Endothelial cell of umbilical vein (primary cell): ENCODE results near the gene LINGO4. TPM values are rescaled to one million over a fixed set of nuclear protein-coding genes. Genes with fewer than 3 reads are reported as not detected.

Experiments used
- BruUV-seq: library from RNA; stranded (reverse); fragments of 400-500 nt; replicated peaks from 2 replicates; lab custom pipeline; 2021; lab: Mats Ljungman, UMichigan
- CTCF ChIA-PET: fragments of 300-600, 350-600 bp; sonication (Branson Sonifier 250); formaldehyde crosslinking; loops from one replicate; lab custom pipeline; 2021; ENCODE audit warnings: antibody characterized with exemption, inconsistent platforms; lab: Charles Lee
- POLR2A ChIA-PET: fragments of 300-600, 350-600 bp; sonication (Branson Sonifier 250); formaldehyde crosslinking; loops from one replicate; lab custom pipeline; 2021; ENCODE audit warnings: antibody characterized with exemption, inconsistent platforms; lab: Charles Lee
- DNase-seq: peaks from one replicate; pipeline ENCODE4 v3.0.0-alpha.2; 2011; ENCODE audit warnings: low read depth, low spot score
- FAIRE-seq: peaks from 2 replicates; lab custom pipeline; 2011; peaks lifted over from hg19 to GRCh38; lab: Jason Lieb, UNC
- H2AFZ ChIP-seq: 2 replicates; pipeline ENCODE4 v1.6.0; 2012; ENCODE audit warnings: low read depth, low read length, control low read depth, inconsistent platforms
- H3K27ac ChIP-seq: 2 replicates; pipeline ENCODE4 v1.5.1; 2011; ENCODE audit warnings: low read depth, mild to moderate bottlenecking, control low read depth, low read length, moderate library complexity; ENCODE audit not compliant: insufficient read depth
- H3K27me3 ChIP-seq, 2 experiments: 2 replicates each; pipeline versions ENCODE4 v1.6.0 to v1.6.1; 2011; ENCODE audit warnings: low read length in 2 of 2, mixed read lengths in 1 of 2; ENCODE audit not compliant: control insufficient read depth in 2 of 2, insufficient read depth in 2 of 2
- H3K36me3 ChIP-seq, 2 experiments: 2 replicates in 1 of 2; 3 replicates in 1 of 2; pipeline ENCODE4 v1.5.1; 2011; ENCODE audit warnings: low read length in 2 of 2, mild to moderate bottlenecking in 1 of 2, moderate library complexity in 1 of 2; ENCODE audit not compliant: control insufficient read depth in 2 of 2, insufficient read depth in 2 of 2; ENCODE audit errors: extremely low read depth in 1 of 2
- H3K4me1 ChIP-seq: 3 replicates; pipeline ENCODE4 v1.5.1; 2011; ENCODE audit warnings: mild to moderate bottlenecking, low read length; ENCODE audit not compliant: control insufficient read depth, insufficient read depth; ENCODE audit errors: extremely low read depth
- H3K4me2 ChIP-seq: 2 replicates; pipeline ENCODE4 v1.6.1; 2011; ENCODE audit warnings: low read length, control low read depth, mixed read lengths; ENCODE audit not compliant: insufficient read depth
- H3K4me3 ChIP-seq, 3 experiments: fragments of 200-600 bp in 1 of 3; sonication (generic), shearing (Covaris generic) in 1 of 3; replicated peaks in 1 of 3; 2 replicates each; pipeline ENCODE4 v1.5.1; 2011 to 2016; ENCODE audit warnings: control low read depth in 3 of 3, low read length in 3 of 3, mild to moderate bottlenecking in 2 of 3, inconsistent platforms in 1 of 3, low read depth in 1 of 3, moderate library complexity in 1 of 3; ENCODE audit not compliant: insufficient read depth in 1 of 3
- H3K79me2 ChIP-seq: 2 replicates; pipeline ENCODE4 v1.6.0; 2012; ENCODE audit warnings: low read length, inconsistent platforms; ENCODE audit not compliant: control insufficient read depth, insufficient read depth
- H3K9ac ChIP-seq: replicated peaks from 2 replicates; pipeline ENCODE3; 2011; ENCODE audit warnings: low read length, control low read depth; ENCODE audit not compliant: insufficient read depth; ENCODE audit errors: extremely low read depth
- H3K9me1 ChIP-seq: replicated peaks from 3 replicates; pipeline ENCODE4 v1.6.0; 2011; ENCODE audit warnings: mild to moderate bottlenecking, low read length; ENCODE audit not compliant: control insufficient read depth, insufficient read depth; ENCODE audit errors: extremely low read depth
- H3K9me3 ChIP-seq: replicated peaks from 2 replicates; pipeline ENCODE4 v1.5.1; 2012; ENCODE audit warnings: low read length, inconsistent platforms; ENCODE audit not compliant: control insufficient read depth, insufficient read depth
- H4K20me1 ChIP-seq: replicated peaks from 2 replicates; pipeline ENCODE3; 2011; ENCODE audit warnings: mild to moderate bottlenecking, low read length; ENCODE audit not compliant: control insufficient read depth, insufficient read depth; ENCODE audit errors: extremely low read depth
- EZH2 ChIP-seq: IDR thresholded peaks from 2 replicates; pipeline ENCODE4 v1.6.1; 2012; ENCODE audit warnings: borderline replicate concordance, low read depth, mild to moderate bottlenecking, moderate library complexity, low read length, inconsistent platforms; ENCODE audit not compliant: severe bottlenecking
- GATA2 ChIP-seq: IDR thresholded peaks from 2 replicates; pipeline ENCODE4 v1.7.0; 2011; ENCODE audit warnings: low read depth, mild to moderate bottlenecking, moderate library complexity, mixed read lengths, low read length; ENCODE audit not compliant: insufficient read length, insufficient read depth
- JUN ChIP-seq: IDR thresholded peaks from 2 replicates; pipeline ENCODE4 v1.6.1; 2011; ENCODE audit warnings: borderline replicate concordance, low read depth; ENCODE audit not compliant: insufficient read length, insufficient read depth
- POLR2A ChIP-seq: IDR thresholded peaks from 2 replicates; pipeline ENCODE4 v1.6.1; 2012; ENCODE audit warnings: low read depth, mild to moderate bottlenecking, control low read depth, low read length
- POLR2AphosphoS5 ChIP-seq: IDR thresholded peaks from 2 replicates; pipeline ENCODE4 v1.6.1; 2012; ENCODE audit warnings: low read depth, mild to moderate bottlenecking, control low read depth, low read length, moderate library complexity; ENCODE audit not compliant: insufficient read depth
- dilution Hi-C: fragments of 300-500 bp; cut with MboI; formaldehyde crosslinking; loops from one replicate; pipeline ENCODE4 v1.15.0; 2019; ENCODE audit warnings: low sequenced_read_pairs; ENCODE audit not compliant: extremely low pct_ligation_motif_present
- intact Hi-C: fragments of 100-400 bp; cut with micrococcal nuclease; formaldehyde crosslinking; loops from one replicate; pipeline ENCODE4 v1.10.0; 2022
- polyA plus RNA-seq, 4 experiments: library from polyadenylated mRNA; depleted of rRNA in 3 of 4; stranded (reverse) in 3 of 4; unstranded in 1 of 4; fragments of >200 nt; gene quantifications; 2 replicates each; pipeline versions ENCODE4 v1.2.1 to v1.2.3, GENCODE V29; 2011 to 2012; ENCODE audit warnings: missing spikeins in 1 of 4
- total RNA-seq: library from RNA; stranded (reverse); gene quantifications from 2 replicates; pipeline ENCODE4 v1.2.3, GENCODE V29; 2021
- TF ChIP-seq, protein P1 (sequence below): IDR thresholded peaks from 2 replicates; pipeline ENCODE4 v1.6.1; 2011; ENCODE audit not compliant: insufficient read depth, insufficient read length
- TF ChIP-seq, protein P2 (sequence below), 2 donors: IDR thresholded peaks; 1 replicate in 1 of 2; 2 replicates in 1 of 2; pipeline ENCODE4 v1.5.1; 2011; ENCODE audit warnings: low read length in 2 of 2, mild to moderate bottlenecking in 2 of 2, moderate library complexity in 2 of 2, control low read depth in 1 of 2, inconsistent platforms in 1 of 2, low read depth in 1 of 2; ENCODE audit not compliant: insufficient read depth in 1 of 2; ENCODE audit errors: extremely low read depth in 1 of 2

LINGO4 gene
- total and polyA plus RNA-seq, 2 donors (not counting 3 experiments of a cell fraction or from before 2014, with no cell fraction given) = not detected

- Histone ChIP-seq H3K9ac (no peak overlapping the region), H4K20me1 (no peaks in the 10 kb centered on the region), H3K4me1 (peaks cover 9% of the 10 kb centered on the region), H3K4me3 (no peak overlapping the region), H3K9me3 (no peaks in the 10 kb centered on the region), H3K4me2 (no peak overlapping the region), H2AFZ (no peak overlapping the region), H3K9me1 (no peaks in the 10 kb centered on the region), H3K36me3 (no peaks in the 10 kb centered on the region), H3K27me3 (peaks cover 0 to 2% of the 10 kb centered on the region in 2 experiments), H3K79me2 (no peaks in the 10 kb centered on the region), H3K27ac (no peak overlapping the region)
- dilution Hi-C loops = no loop called here
- POLR2A ChIA-PET = no interaction called here
- DNase-seq (no peak), FAIRE-seq (no peak)
- no TSS peak for BruUV-seq
- TF ChIP-seq EZH2 (no peak), POLR2A (no peak), GATA2 (no peak), POLR2AphosphoS5 (no peak), JUN (no peak)
- TF ChIP-seq, protein P1, sequence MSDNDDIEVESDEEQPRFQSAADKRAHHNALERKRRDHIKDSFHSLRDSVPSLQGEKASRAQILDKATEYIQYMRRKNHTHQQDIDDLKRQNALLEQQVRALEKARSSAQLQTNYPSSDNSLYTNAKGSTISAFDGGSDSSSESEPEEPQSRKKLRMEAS = no peak
- intact Hi-C loops = no loop called here
- CTCF ChIA-PET = no interaction called here
Observed at GRCh38 chr1:151833172-151833900, 28.1 kb upstream of the LINGO4 start.

- ChIA-PET POLR2A (no interaction called here), CTCF (no interaction called here)
- dilution Hi-C loops = no loop called here
- Histone ChIP-seq H3K4me1 (peaks cover 11% of the 10 kb centered on the region), H3K9me1 (no peaks in the 10 kb centered on the region), H3K36me3 (no peaks in the 10 kb centered on the region), H3K4me2 (no peak overlapping the region), H3K4me3 (no peak overlapping the region), H4K20me1 (no peaks in the 10 kb centered on the region), H3K27me3 (peaks cover 0 to under 1% of the 10 kb centered on the region in 2 experiments), H3K9me3 (no peaks in the 10 kb centered on the region), H3K27ac (no peak overlapping the region), H2AFZ (no peak overlapping the region), H3K9ac (no peak overlapping the region), H3K79me2 (no peaks in the 10 kb centered on the region)
- intact Hi-C loops = no loop called here
- no peak for FAIRE-seq
- no TSS peak for BruUV-seq
- no peak for DNase-seq
- TF ChIP-seq EZH2 (no peak), GATA2 (no peak), POLR2A (no peak)
- TF ChIP-seq, protein P2, sequence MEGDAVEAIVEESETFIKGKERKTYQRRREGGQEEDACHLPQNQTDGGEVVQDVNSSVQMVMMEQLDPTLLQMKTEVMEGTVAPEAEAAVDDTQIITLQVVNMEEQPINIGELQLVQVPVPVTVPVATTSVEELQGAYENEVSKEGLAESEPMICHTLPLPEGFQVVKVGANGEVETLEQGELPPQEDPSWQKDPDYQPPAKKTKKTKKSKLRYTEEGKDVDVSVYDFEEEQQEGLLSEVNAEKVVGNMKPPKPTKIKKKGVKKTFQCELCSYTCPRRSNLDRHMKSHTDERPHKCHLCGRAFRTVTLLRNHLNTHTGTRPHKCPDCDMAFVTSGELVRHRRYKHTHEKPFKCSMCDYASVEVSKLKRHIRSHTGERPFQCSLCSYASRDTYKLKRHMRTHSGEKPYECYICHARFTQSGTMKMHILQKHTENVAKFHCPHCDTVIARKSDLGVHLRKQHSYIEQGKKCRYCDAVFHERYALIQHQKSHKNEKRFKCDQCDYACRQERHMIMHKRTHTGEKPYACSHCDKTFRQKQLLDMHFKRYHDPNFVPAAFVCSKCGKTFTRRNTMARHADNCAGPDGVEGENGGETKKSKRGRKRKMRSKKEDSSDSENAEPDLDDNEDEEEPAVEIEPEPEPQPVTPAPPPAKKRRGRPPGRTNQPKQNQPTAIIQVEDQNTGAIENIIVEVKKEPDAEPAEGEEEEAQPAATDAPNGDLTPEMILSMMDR (IDR thresholded peaks at IDR 0.05; ENCODE audit: extremely low read depth in 1 of 2, insufficient read depth in 1 of 2, low read depth in 1 of 2, low read length in 2 of 2) = no peak
Observed at GRCh38 chr1:151832318-151832980, 27.2 kb upstream of the LINGO4 start.
